ENCODE data around the gene CLCN2.

Gene CLCN2

GRCh38 chr3:184325715-184326369 is 35.6 kb downstream of the CLCN2 start:
- intact Hi-C loops (cut with DNase I; ENCODE audit: low total_unique reads) = no loop called here
- no peak for DNase-seq
- Histone ChIP-seq H3K36me3 (peaks cover 99 to 100% (median 100%) of the 10 kb centered on the region in 3 donors), H3K4me3 (no peak overlapping the region), H3K4me1 (peaks cover 0 to 16% (median 2%) of the 10 kb centered on the region in 4 donors), H3K27me3 (no peaks in the 10 kb centered on the region), H3K27ac (no peak overlapping the region), H3K9me3 (no peaks in the 10 kb centered on the region)
- no peak for TF ChIP-seq CTCF (IDR thresholded peaks at IDR 0.05)

GRCh38 chr3:184325269-184325668 is 36.1 kb downstream of the CLCN2 start:
- Histone ChIP-seq H3K9me3 (no peaks in the 10 kb centered on the region), H3K27ac (no peak overlapping the region), H3K4me1 (peaks cover 4 to 22% (median 8%) of the 10 kb centered on the region in 4 donors), H3K4me3 (no peak overlapping the region), H3K36me3 (peaks cover 100% of the 10 kb centered on the region in 3 donors), H3K27me3 (no peaks in the 10 kb centered on the region)
- intact Hi-C loops (cut with DNase I; ENCODE audit: low total_unique reads) = no loop called here
- no peak for TF ChIP-seq CTCF (IDR thresholded peaks at IDR 0.05)
- DNase-seq = no peak

- TF ChIP-seq CTCF (IDR thresholded peaks at IDR 0.05) = no peak
- Histone ChIP-seq H3K27ac (peak overlapping the region; percentile 46 to 97), H3K27me3 (no peaks in the 10 kb centered on the region), H3K4me1 (peaks cover 9 to 36% (median 22%) of the 10 kb centered on the region in 4 donors), H3K9me3 (no peaks in the 10 kb centered on the region), H3K4me3 (no peak overlapping the region), H3K36me3 (peaks cover 84 to 86% (median 84%) of the 10 kb centered on the region in 3 donors)
- intact Hi-C loops (cut with DNase I; ENCODE audit: low total_unique reads) = no loop called here
- DNase-seq = peak in 1 of 2 donors; percentile 60
Measured at GRCh38 chr3:184323696-184324095, 37.7 kb downstream of the CLCN2 start.

- Histone ChIP-seq H3K9me3 (no peaks in the 10 kb centered on the region), H3K27ac (peak overlapping the region; percentile 46 to 97), H3K36me3 (peaks cover 76 to 86% (median 76%) of the 10 kb centered on the region in 3 donors), H3K27me3 (no peaks in the 10 kb centered on the region), H3K4me3 (no peak overlapping the region), H3K4me1 (peaks cover 9 to 44% (median 28%) of the 10 kb centered on the region in 4 donors)
- no peak for TF ChIP-seq CTCF (IDR thresholded peaks at IDR 0.05)
- intact Hi-C loops (cut with DNase I; ENCODE audit: low total_unique reads) = no loop called here
- peak; percentile 85 for DNase-seq
Measured at GRCh38 chr3:184322731-184323487, 38.5 kb downstream of the CLCN2 start.

- no peak overlapping the region for H3K4me3 ChIP-seq
- intact Hi-C loops (cut with DNase I; ENCODE audit: low total_unique reads) = no loop called here
Measured at GRCh38 chr3:184321666-184322065, 39.7 kb downstream of the CLCN2 start.

More at GRCh38 chr3:184321666-184322065, 39.7 kb downstream of the CLCN2 start:
- Histone ChIP-seq H3K27me3 (no peaks in the 10 kb centered on the region), H3K4me1 (peaks cover 9 to 57% (median 41%) of the 10 kb centered on the region in 4 donors), H3K9me3 (no peaks in the 10 kb centered on the region), H3K27ac (peak overlapping the region in 1 of 2 donors; percentile 97), H3K36me3 (peaks cover 64 to 86% (median 72%) of the 10 kb centered on the region in 3 donors)
- TF ChIP-seq CTCF (IDR thresholded peaks at IDR 0.05) = no peak
- no peak for DNase-seq
